GM18505 (cell line): ENCODE measurements around the gene EMC10.
"Not testable (repeated sequence)": the region's sequence is repeated elsewhere in the genome, so short reads cannot be mapped to it uniquely, and the experiment has no call there.

Experiments used
- ATAC-seq: cut with Tn5 transposase; IDR thresholded peaks from one replicate; pipeline ENCODE4 v1.9.1; 2021; ENCODE audit not compliant: unreplicated experiment
- POLR2A ChIP-seq: IDR thresholded peaks from 4 replicates; pipeline ENCODE4 v1.6.1; 2011; ENCODE audit warnings: borderline replicate concordance; ENCODE audit not compliant: insufficient read depth, insufficient read length; ENCODE audit errors: extremely low read depth

Gene EMC10

DNA sequence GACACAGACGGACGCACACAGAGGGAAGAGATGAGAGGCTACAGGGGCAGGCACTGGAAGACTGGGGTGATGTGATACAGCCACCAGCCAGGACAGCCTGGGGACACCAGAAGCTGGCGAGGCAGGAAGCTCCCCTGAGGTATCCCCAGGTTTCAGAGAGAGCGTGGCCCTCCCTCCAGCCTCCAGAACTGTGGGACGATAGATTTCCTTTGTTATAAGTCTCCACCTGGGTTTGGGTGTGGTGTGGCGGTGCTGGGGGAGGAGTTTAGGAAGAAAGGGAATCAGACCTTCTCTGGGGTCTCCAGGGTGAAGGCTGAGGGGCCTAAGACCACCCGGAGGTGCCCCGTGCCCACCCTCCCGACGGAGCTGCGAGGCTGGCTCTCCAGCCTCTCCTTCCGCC is 40.1 kb downstream of the EMC10 start:
- TF ChIP-seq POLR2A, result no peak
- no peak for ATAC-seq

DNA sequence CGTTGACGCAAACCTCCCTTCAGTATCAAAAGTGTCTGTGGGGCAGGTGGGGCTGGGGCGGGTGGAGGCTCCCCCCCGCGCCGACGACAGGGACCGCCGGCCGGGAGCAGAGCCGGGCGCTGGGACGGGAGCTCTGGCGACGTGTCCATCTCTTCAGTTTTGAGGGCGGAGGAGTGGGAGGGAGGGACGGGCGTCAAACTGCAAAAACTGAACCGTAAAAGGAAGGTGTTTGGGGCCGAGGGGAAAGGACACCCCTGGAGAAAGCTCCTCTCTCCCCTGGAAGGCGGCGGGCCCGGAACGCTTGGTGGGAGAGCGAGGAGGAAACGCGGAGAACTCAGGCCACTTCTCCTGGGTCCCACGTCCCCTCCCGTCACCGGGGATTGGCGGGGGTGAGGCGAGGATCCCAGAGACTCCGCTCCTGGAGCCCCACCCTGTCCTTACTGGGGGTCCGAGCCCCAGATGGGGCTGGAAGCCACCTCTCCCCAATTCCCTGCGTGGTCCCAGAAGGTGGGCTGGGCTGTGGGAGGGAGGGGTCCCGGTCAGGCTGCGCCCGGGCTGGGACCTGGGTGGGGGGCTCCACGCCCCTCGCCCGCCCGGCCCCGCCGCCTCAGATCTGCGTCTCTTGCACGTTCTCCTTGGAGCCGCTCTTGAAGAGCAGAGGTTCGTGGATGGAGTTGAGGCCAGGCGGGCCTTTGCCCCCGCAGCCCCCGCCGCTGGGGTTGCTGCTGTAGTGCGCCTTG is 40.8 kb downstream of the EMC10 start:
- ATAC-seq, result no peak
- no peak for TF ChIP-seq POLR2A

DNA sequence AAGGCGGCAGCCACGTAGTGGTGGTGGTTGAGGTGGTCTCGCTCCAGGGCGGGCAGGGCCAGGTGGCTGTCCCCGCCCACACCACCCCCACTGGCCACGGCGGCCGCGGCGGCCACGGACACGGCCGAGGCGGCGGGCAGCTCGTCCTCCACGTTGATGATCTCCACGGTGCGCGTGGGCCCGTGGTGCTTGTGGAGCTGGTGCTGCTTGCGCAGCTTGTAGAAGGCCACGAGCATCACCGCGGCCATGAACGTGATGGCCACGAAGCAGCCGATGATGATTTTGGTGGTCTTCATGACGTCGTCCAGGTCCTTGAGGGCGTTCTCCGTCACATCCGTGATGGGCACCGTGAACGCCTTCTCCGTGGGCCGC is 41.4 kb downstream of the EMC10 start:
- TF ChIP-seq POLR2A, result no peak
- ATAC-seq, result no peak

DNA sequence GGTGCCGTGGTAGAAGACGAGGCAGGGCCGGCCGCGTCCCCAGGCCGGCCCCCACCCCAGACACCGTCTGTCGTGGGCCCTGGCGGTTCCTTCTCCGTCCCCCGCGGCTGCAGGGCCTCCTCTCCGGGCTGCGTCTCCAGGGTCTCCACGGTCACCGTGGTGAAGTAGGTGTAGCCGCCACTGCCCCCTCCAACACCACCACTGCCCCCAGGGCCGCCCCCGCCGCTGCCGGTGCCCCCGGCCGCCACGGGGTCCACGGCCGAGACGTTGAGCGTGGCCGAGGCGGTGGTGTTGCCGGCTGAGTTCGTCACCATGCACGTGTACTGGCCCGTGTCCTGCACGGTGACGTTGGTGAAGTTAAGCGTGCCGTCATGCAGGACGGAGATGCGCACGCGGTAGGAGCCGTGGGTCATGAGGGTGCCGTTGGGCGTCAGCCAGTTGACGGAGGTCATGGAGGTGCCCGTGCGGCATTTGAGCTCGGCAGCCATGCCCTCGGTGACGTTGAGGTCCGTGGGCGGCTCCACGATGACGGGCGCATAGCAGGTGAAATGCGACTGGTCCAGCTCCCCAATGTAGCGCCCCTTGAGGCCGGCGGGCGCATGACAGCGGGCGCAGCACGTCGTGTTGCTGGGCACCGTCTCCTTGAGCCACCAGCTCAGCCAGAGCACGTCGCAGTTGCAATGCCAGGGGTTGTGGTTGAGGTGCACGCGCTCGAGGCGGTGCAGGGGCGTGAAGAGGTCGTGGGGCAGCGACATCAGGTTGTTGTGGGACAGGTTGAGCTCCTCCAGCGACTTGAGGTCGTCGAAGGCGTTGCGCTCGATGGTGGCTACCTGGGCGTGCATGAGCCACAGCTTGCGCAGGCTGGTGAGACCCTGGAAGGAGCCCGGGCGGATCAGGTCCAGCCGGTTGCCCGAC is 42.0 kb downstream of the EMC10 start:
- TF ChIP-seq POLR2A, result no peak
- no peak for ATAC-seq

DNA sequence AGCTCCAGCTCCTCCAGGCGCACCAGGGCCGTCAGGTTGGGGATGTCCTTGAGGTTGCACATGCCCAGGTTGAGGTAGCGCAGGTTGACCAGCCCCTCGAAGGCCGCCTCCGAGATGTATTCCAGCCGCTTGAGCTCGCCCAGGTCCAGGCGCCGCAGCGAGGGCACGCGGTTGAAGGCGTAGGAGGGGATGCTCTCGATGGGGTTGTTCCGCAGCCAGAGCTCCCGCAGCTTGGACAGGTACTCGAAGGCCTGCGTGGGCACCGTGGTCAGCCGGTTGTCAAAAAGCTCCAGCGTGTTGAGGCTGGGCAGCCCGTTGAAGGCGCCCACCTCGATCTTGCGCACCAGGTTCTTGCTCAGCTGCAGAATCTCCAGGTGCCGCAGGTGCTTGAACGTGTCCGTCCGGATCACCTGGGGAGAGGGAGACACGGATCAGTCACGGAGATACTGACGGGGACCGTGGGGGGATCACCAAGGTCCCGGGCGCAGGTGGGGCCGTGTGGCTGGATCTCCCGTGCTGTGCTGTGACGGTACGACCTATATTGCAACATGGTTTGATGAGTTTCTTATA is 42.8 kb downstream of the EMC10 start:
- TF ChIP-seq POLR2A, result no peak
- ATAC-seq, result no peak

DNA sequence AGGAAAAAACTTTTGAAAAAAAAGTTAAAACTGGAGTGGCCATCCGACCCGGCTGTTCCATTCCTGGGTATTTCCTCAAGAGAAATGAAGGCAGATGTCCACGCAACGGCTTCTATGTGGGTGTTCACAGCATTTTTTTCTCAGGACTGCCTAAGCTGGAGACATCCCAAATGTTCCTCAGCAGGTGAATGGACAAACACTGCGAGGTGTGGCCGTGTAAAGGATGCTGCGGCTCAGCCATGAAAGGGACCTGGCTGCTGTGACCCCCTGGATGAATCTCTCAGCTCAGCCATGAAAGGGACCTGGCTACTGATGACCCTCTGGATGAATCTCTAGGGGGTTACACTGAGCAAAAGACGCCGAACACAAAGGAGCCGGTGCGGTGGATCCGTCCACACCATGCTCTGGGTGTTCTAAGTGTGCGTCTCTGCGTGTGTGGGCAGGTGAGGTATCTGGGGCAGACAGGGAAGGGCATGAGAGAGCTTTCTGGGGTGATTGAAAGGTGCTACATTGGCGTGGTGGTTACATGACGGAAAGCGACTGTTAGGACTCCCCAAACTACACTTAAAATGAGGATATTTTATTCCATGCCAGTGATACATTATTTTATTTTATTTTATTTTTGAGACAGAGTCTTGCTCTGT is 44.6 kb downstream of the EMC10 start:
- no peak for TF ChIP-seq POLR2A
- no peak for ATAC-seq

DNA sequence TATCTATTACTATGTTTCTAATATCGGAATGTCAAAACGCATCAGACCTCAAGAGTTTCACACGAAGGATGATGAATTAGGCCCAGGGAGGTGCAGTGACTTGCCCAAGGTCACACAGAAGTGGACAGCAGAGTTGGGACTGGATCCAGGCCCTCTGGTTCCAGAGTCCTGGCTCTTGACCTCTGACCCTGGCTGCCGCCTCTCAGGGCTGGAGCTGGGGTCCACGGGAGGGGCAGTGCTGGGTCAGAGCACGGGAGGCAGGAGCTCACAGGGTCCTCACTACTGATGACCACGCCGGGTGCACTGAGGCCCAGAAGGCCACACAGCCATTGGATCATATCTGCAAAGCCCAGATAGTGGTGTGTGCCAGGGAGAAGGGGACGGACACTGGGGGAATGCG is 46.6 kb downstream of the EMC10 start:
- no peak for TF ChIP-seq POLR2A
- no peak for ATAC-seq

DNA sequence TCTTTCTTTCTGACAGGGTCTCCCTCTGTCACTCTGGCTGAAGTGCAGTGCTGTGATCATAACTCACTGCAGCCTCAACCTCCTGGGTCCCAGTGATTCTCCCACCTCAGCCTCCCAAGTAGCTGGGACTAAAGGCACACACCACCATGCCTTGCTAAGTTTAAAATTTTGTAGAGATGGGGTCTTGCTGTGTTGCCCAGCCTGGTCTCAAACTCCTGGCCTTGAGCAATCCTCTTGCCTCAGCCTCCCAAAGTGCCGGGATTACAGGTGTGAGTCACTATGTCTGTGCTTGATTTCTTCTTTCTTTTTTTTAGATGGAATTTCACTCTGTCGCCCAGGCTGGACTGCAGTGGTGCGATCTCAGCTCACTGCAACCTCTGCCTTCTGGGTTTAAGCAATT is 51.7 kb downstream of the EMC10 start:
- not testable (repeated sequence) for ATAC-seq

DNA sequence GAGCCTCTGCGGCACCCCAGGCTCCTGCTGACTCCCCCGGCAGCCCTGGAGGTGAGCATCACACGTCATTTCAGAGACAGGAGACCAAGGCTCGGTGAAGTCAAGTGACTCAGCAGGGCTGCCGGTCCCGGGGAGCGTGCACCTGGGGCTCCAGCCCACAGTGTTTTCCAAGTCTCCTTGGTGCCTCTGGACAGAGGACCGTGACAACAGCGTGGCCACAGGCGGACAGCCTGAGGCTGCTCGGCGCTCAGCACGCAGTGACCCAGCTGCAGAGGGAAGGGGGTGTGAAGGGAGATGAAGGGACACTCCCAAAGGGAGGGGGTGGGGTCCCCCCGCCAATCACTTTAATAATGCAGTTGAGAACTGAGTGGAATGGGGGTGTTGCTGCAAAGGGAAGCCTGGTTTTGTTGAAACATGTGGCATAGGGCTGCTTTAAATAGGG is 54.9 kb downstream of the EMC10 start:
- no peak for ATAC-seq
- no peak for TF ChIP-seq POLR2A

DNA sequence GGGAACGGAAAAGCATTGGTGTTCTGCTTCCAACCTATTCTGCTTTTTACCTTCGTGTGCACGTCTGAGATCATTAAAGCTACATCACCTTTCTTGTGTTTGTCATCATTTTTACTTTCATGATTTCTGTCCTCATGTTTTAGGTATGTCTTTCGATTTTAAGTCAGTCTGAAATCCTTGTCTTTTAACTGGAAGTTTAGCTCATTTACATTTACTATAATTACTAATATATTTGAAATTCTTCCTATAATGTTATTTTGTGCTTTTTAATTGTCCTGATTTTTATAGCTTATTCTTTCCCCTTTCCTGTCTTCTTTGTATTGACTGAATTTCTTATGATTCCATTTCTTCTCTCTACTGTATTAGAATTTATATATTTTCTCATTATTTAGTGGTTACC is 56.6 kb downstream of the EMC10 start:
- no peak for TF ChIP-seq POLR2A
- no peak for ATAC-seq

DNA sequence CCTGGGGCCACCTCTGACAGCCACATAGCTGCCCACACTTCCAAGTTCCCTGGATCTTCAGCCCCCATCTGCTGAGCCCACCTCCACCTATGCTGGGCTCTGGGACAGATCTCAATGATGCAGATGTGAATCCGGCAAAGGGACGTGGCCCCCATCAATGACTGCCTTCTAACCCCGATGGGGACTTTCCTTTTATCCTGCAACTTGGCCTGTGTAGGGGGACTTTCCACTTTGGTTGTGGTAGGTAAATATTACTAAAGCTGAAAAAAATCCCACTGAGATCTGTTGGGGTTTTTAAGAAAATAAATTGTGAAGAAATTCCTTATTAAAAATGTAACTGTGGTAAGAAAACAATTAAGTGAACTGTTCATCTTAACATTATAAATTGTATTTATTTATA is 58.2 kb downstream of the EMC10 start:
- no peak for TF ChIP-seq POLR2A

DNA sequence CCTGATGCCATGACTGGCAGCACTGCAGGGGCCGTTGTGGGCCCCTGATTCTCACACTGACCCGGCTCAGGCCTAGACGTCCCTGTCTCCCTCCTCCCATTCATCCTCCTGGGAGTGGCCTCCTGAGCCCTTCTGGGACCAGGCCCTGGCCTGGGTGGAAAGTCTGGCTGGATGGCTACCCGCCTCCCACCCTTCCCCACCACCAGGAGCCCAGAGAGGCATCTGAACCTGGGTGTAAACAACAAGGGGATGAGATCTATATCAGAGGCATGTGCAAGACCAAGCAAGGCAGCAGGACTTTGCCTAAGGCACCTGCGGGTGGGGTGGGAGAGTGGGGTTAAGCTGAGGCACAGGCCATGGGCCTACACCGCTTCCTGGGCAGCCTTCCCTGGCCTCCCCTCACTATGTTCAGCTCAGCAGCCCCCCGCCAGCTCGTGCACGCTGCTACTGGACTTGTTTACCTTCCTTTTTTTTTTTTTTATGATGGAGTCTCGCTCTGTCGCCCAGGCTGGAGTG is 59.4 kb downstream of the EMC10 start:
- TF ChIP-seq POLR2A, result no peak
- no peak for ATAC-seq

More for the DNA sequence above, 58.2 kb downstream of the EMC10 start:
- ATAC-seq, result no peak

DNA sequence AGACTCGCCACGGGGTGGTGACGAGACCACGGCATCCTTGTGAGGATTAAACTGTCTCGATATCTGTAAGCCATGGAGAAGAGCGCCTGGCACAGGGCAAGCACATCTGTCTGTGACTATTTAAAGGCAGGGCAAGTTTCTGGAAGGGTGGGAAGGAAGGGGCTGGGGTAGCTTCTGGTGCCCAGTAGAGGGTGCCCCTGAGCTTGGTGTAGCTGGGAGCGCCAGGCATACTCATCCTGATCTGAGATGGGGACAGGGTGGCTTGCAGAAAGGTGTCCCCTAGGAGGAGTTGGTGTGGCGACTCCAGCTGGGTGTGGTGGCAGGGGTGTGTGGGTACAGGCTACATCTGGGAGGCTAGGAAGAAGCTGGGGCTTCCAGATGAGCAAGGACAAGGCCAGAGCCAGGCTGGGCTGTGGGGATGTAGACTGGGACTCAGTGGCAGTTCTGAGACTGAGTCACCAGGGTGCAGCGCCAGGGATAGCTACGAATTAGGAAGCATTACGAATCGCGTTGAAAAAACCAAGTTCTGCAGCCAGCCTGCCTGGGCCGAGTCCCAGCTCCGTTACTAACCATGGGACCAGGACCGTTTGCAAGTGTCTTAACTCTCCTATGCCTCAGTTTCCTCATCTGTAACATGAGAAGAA is 60.5 kb downstream of the EMC10 start:
- no peak for ATAC-seq
- TF ChIP-seq POLR2A, result no peak
